Stimulated activated naive CD8-positive, alpha-beta T cell treated with anti-CD3 and anti-CD28 coated beads, Interleukin-15, Interleukin-2, amounts not matched to agents 100 U/mL and 50 U/mL, for 24 hours (primary cell): ENCODE data around the gene MRPL58.
"Not testable (repeated sequence)": the region's sequence is repeated elsewhere in the genome, so short reads cannot be mapped to it uniquely, and the experiment has no call there.

ENCODE experiments used
- ATAC-seq: fragments of 150-1000 bp; cut with Tn5 transposase; one replicate; pipeline ENCODE4 v1.10.0; 2021
- DNase-seq: peaks from one replicate; pipeline ENCODE4 v3.0.0; 2021

The MRPL58 gene

GRCh38 chr17:74987418-74987908 lies 25.0 kb upstream of the MRPL58 start, which contains the start of gene CDR2L:
Gene CDR2L, plus strand, starts transcription at chr17:74987632. Its CDS starts 412 bp downstream, at chr17:74988044.
- ATAC-seq, result peak; percentile 95
- peak; percentile 94 for DNase-seq

- ATAC-seq (peak; percentile 34), DNase-seq (peak; percentile 38)
Measured at GRCh38 chr17:74987909-74988711, 24.4 kb upstream of the MRPL58 start.

GRCh38 chr17:74990581-74991105 lies 21.8 kb upstream of the MRPL58 start:
- no peak for DNase-seq
- no peak for ATAC-seq

GRCh38 chr17:74992223-74992622 lies 20.2 kb upstream of the MRPL58 start:
- DNase-seq, result no peak

GRCh38 chr17:74994440-74994839 lies 18.0 kb upstream of the MRPL58 start:
- ATAC-seq, result no peak

More at GRCh38 chr17:74992223-74992622, 20.2 kb upstream of the MRPL58 start:
- no peak for ATAC-seq

GRCh38 chr17:74995847-74996246 lies 16.6 kb upstream of the MRPL58 start:
- ATAC-seq, result no peak
- DNase-seq, result no peak

More at GRCh38 chr17:74994440-74994839, 18.0 kb upstream of the MRPL58 start:
- DNase-seq, result no peak

- no peak for ATAC-seq
- DNase-seq, result no peak
Measured at GRCh38 chr17:74998783-74999182, 13.7 kb upstream of the MRPL58 start.

- DNase-seq (no peak), ATAC-seq (no peak)
Measured at GRCh38 chr17:74999523-74999922, 12.9 kb upstream of the MRPL58 start.

- DNase-seq (no peak), ATAC-seq (peak; percentile 29)
Measured at GRCh38 chr17:75001915-75002843, 10.3 kb upstream of the MRPL58 start.

GRCh38 chr17:75003070-75003956 lies 9.2 kb upstream of the MRPL58 start:
- ATAC-seq, result no peak
- no peak for DNase-seq

GRCh38 chr17:75003957-75004355 lies 8.5 kb upstream of the MRPL58 start:
- DNase-seq (no peak), ATAC-seq (no peak)

- DNase-seq (no peak), ATAC-seq (no peak)
Measured at GRCh38 chr17:75004371-75004770, 8.1 kb upstream of the MRPL58 start.

GRCh38 chr17:75005291-75005690 lies 7.2 kb upstream of the MRPL58 start:
- ATAC-seq (no peak), DNase-seq (no peak)

GRCh38 chr17:75006084-75006483 lies 6.4 kb upstream of the MRPL58 start:
- DNase-seq, ATAC-seq: not testable (repeated sequence)

GRCh38 chr17:75006653-75007052 lies 5.8 kb upstream of the MRPL58 start:
- ATAC-seq, result no peak
- DNase-seq, result no peak

- DNase-seq (no peak), ATAC-seq (no peak)
Measured at GRCh38 chr17:75008373-75008772, 4.1 kb upstream of the MRPL58 start.

- ATAC-seq (no peak), DNase-seq (no peak)
Measured at GRCh38 chr17:75009139-75009724, 3.2 kb upstream of the MRPL58 start.

GRCh38 chr17:75010683-75011400 lies 1.6 kb upstream of the MRPL58 start:
- DNase-seq (peak; percentile 32), ATAC-seq (peak; percentile 15)

- ATAC-seq (no peak), DNase-seq (no peak)
Measured at GRCh38 chr17:75011401-75012095, 922 bp upstream of the MRPL58 start.

GRCh38 chr17:75012096-75012345 lies 449 bp upstream of the MRPL58 start:
- no peak for DNase-seq
- no peak for ATAC-seq
